Thymus (tissue), 11 donors: ENCODE results near the gene CYP4F12. TPM values are rescaled to one million over a fixed set of nuclear protein-coding genes. Genes with fewer than 3 reads are reported as not detected.
A peak's percentile ranks its signal among the peaks of the same experiment; 100 is the strongest.

Source experiments
- DNase-seq, 9 donors: peaks; one replicate each; pipeline ENCODE4 v3.0.0-alpha.2; 2013; ENCODE audit warnings: low spot score in 9 of 9, low read depth in 6 of 9, missing footprints in 1 of 9
- H3K27ac ChIP-seq, 2 donors: one replicate each; pipeline ENCODE4 v1.5.1; 2013; ENCODE audit warnings: control low read depth in 1 of 2, low read depth in 1 of 2, low read length in 1 of 2, mild to moderate bottlenecking in 1 of 2, moderate library complexity in 1 of 2
- H3K27me3 ChIP-seq, 2 donors: one replicate each; pipeline ENCODE4 v1.5.1; 2013; ENCODE audit warnings: low read length in 1 of 2; ENCODE audit not compliant: control insufficient read depth in 2 of 2, insufficient read depth in 1 of 2
- H3K36me3 ChIP-seq, 2 donors: one replicate each; pipeline ENCODE4 v1.5.1; 2013; ENCODE audit warnings: low read length in 1 of 2, mild to moderate bottlenecking in 1 of 2, moderate library complexity in 1 of 2; ENCODE audit not compliant: control insufficient read depth in 2 of 2, insufficient read depth in 2 of 2
- H3K4me1 ChIP-seq, 2 donors: one replicate each; pipeline ENCODE4 v1.5.1; 2013; ENCODE audit warnings: low read length in 2 of 2; ENCODE audit not compliant: control insufficient read depth in 2 of 2, insufficient read depth in 2 of 2
- H3K4me3 ChIP-seq, 2 donors: one replicate each; pipeline ENCODE4 v1.5.1; 2013; ENCODE audit warnings: low read length in 2 of 2, control low read depth in 1 of 2, mild to moderate bottlenecking in 1 of 2
- H3K9me3 ChIP-seq, 2 donors: one replicate each; pipeline ENCODE4 v1.5.1; 2013; ENCODE audit warnings: low read length in 1 of 2, mild to moderate bottlenecking in 1 of 2; ENCODE audit not compliant: control insufficient read depth in 2 of 2, insufficient read depth in 1 of 2
- WGBS: extraction: QIAGEN DNeasy Blood & Tissue Kit; methylation state at CpG from one replicate; pipeline ENCODE4 v1.1.7; 2013; 5-methylcytosine and 5-hydroxymethylcytosine counted together
- polyA plus RNA-seq: library from polyadenylated mRNA; stranded (reverse); fragments of 200-250 nt; gene quantifications from one replicate; pipeline ENCODE4 v1.2.3, GENCODE V29; 2013
- total RNA-seq: library from RNA; stranded (reverse); fragments of 120-200 nt; gene quantifications from one replicate; pipeline ENCODE4 v1.2.4, GENCODE V29; 2013
- donor health status: healthy.

CYP4F12 gene
- total and polyA plus RNA-seq, 2 donors, result 1.4 to 6.8 TPM

GRCh38 chr19:15680478-15681322 is 7.8 kb downstream of the CYP4F12 start:
- DNase-seq, result no peak
- Histone ChIP-seq H3K27ac (no peak overlapping the region), H3K36me3 (no peaks in the 10 kb centered on the region)

GRCh38 chr19:15683411-15683810 is 10.5 kb downstream of the CYP4F12 start:
- H3K9me3 ChIP-seq, result peaks cover 0 to 4% of the 10 kb centered on the region in 2 donors
- DNase-seq, result no peak
- no peaks in the 10 kb centered on the region for H3K27me3 ChIP-seq
- no peaks in the 10 kb centered on the region for H3K4me1 ChIP-seq
- no peak overlapping the region for H3K4me3 ChIP-seq
- no peak overlapping the region for H3K27ac ChIP-seq
- 85% methylated on average over 10 of the region's 10 CpGs for WGBS
- H3K36me3 ChIP-seq, result no peaks in the 10 kb centered on the region

More at GRCh38 chr19:15680478-15681322, 7.8 kb downstream of the CYP4F12 start:
- no peaks in the 10 kb centered on the region for H3K27me3 ChIP-seq
- no peak overlapping the region for H3K4me3 ChIP-seq
- H3K9me3 ChIP-seq, result no peaks in the 10 kb centered on the region
- no peaks in the 10 kb centered on the region for H3K4me1 ChIP-seq
- 65% methylated on average over 8 of the region's 8 CpGs for WGBS

GRCh38 chr19:15684828-15685227 is 11.9 kb downstream of the CYP4F12 start:
- Histone ChIP-seq H3K27ac (no peak overlapping the region), H3K9me3 (peaks cover 0 to 4% of the 10 kb centered on the region in 2 donors), H3K4me3 (no peak overlapping the region), H3K27me3 (no peaks in the 10 kb centered on the region), H3K4me1 (no peaks in the 10 kb centered on the region), H3K36me3 (no peaks in the 10 kb centered on the region)
- DNase-seq, result no peak
- 39% methylated on average over 9 of the region's 9 CpGs for WGBS

- Histone ChIP-seq H3K4me1 (no peaks in the 10 kb centered on the region), H3K27ac (no peak overlapping the region), H3K9me3 (no peaks in the 10 kb centered on the region), H3K27me3 (no peaks in the 10 kb centered on the region), H3K36me3 (no peaks in the 10 kb centered on the region), H3K4me3 (no peak overlapping the region)
- 75% methylated on average over 19 of the region's 19 CpGs for WGBS
- no peak for DNase-seq
These were observed 23.8 kb downstream of the CYP4F12 start for GRCh38 chr19:15696654-15697194.

GRCh38 chr19:15701757-15702533 is 29.1 kb downstream of the CYP4F12 start:
- Histone ChIP-seq H3K27ac (no peak overlapping the region), H3K27me3 (no peaks in the 10 kb centered on the region), H3K36me3 (no peaks in the 10 kb centered on the region), H3K4me3 (no peak overlapping the region), H3K4me1 (peaks cover 0 to 4% of the 10 kb centered on the region in 2 donors), H3K9me3 (no peaks in the 10 kb centered on the region)
- 76% methylated on average over 4 of the region's 4 CpGs for WGBS
- DNase-seq, result peak in 1 of 9 donors; percentile 3

- H3K27ac ChIP-seq, result peak overlapping the region in 1 of 2 donors; percentile 32
- no peak overlapping the region for H3K4me3 ChIP-seq
- H3K36me3 ChIP-seq, result no peaks in the 10 kb centered on the region
- no peaks in the 10 kb centered on the region for H3K9me3 ChIP-seq
- whole genome bisulfite sequencing, result 8% methylated on average over 7 of the region's 7 CpGs
- peaks cover 0 to 4% of the 10 kb centered on the region in 2 donors for H3K4me1 ChIP-seq
- peak in 3 of 9 donors; percentile 1 to 41 (median 16) for DNase-seq
- no peaks in the 10 kb centered on the region for H3K27me3 ChIP-seq
These were observed 29.6 kb downstream of the CYP4F12 start for GRCh38 chr19:15702534-15702930.

GRCh38 chr19:15714638-15715037 is 41.8 kb downstream of the CYP4F12 start:
- H3K36me3 ChIP-seq, result no peaks in the 10 kb centered on the region
- no peak overlapping the region for H3K4me3 ChIP-seq
- H3K27me3 ChIP-seq, result no peaks in the 10 kb centered on the region
- WGBS, result 83% methylated on average over 3 of the region's 3 CpGs
- H3K27ac ChIP-seq, result no peak overlapping the region
- no peak for DNase-seq
- H3K4me1 ChIP-seq, result no peaks in the 10 kb centered on the region
- H3K9me3 ChIP-seq, result no peaks in the 10 kb centered on the region

GRCh38 chr19:15715642-15716041 is 42.8 kb downstream of the CYP4F12 start:
- no peaks in the 10 kb centered on the region for H3K36me3 ChIP-seq
- DNase-seq, result no peak
- H3K4me1 ChIP-seq, result no peaks in the 10 kb centered on the region
- H3K9me3 ChIP-seq, result no peaks in the 10 kb centered on the region
- no peaks in the 10 kb centered on the region for H3K27me3 ChIP-seq
- 96% methylated on average over 1 of the region's 1 CpG for WGBS
- no peak overlapping the region for H3K27ac ChIP-seq
- no peak overlapping the region for H3K4me3 ChIP-seq

GRCh38 chr19:15717809-15718208 is 44.9 kb downstream of the CYP4F12 start:
- 24% methylated on average over 6 of the region's 6 CpGs for WGBS
- DNase-seq, result no peak
- Histone ChIP-seq H3K4me1 (no peaks in the 10 kb centered on the region), H3K27me3 (peaks cover 0 to 1% of the 10 kb centered on the region in 2 donors), H3K27ac (no peak overlapping the region), H3K4me3 (no peak overlapping the region), H3K9me3 (peaks cover 0 to under 1% of the 10 kb centered on the region in 2 donors), H3K36me3 (no peaks in the 10 kb centered on the region)
